ENCODE measurements around the gene NFKBIL1.

Gene NFKBIL1

DNA sequence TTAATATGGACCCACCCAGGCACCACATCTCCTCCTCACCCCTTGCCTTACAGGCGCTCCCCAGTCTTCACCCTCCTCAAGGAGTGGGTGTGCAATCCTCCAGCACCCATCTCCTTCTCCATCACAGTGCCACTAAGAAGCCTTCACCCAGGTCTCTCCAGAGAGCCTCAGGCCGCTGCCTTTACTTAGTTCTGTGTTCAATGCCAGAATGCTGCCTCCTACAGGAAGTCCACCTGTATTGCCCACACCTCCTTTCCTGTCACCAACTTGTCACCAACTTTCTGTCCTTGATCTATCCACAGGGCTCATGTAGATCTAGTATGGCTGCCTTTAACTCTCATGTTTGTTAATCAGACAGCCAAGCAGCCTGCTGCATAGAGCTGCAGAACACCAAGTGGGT is 38.1 kb downstream of the NFKBIL1 start:
- no peaks in the 10 kb centered on the region for H3K79me2 ChIP-seq (ENCODE audit: control insufficient read depth, insufficient read depth, low read length)
- H2BK15ac ChIP-seq (replicated peaks; ENCODE audit: low read depth) = no peak overlapping the region
- H3K36me3 ChIP-seq (ENCODE audit: control insufficient read depth, insufficient read depth, low read length) = no peaks in the 10 kb centered on the region
- no peak overlapping the region for H2AK5ac ChIP-seq (ENCODE audit: low read length)
- no peak overlapping the region for H3K27ac ChIP-seq (ENCODE audit: low read depth, low read length)
- no peak overlapping the region for H3K56ac ChIP-seq (ENCODE audit: low read length)
- no peak overlapping the region for H3K9ac ChIP-seq (ENCODE audit: low read length)
- WGBS (ENCODE audit: extremely low coverage, insufficient coverage, low lambda C conversion rate) = no CpG with 5 or more reads among the region's 2 CpGs
- no peak overlapping the region for H2BK5ac ChIP-seq (ENCODE audit: low read length)
- H3K4ac ChIP-seq (ENCODE audit: low read depth, low read length) = no peak overlapping the region
- no peak overlapping the region for H3K23ac ChIP-seq (ENCODE audit: low read length)
- peak; percentile 70 for DNase-seq
- H4K5ac ChIP-seq (ENCODE audit: low read length) = no peak overlapping the region
- H3K18ac ChIP-seq (ENCODE audit: low read length) = no peak overlapping the region
- H4K8ac ChIP-seq (ENCODE audit: low read depth, low read length) = no peak overlapping the region
- no peak overlapping the region for H2BK120ac ChIP-seq (ENCODE audit: low read depth, low read length)
- H3K4me1 ChIP-seq (ENCODE audit: control insufficient read depth, low read depth, low read length) = peaks cover 3% of the 10 kb centered on the region
- no peak overlapping the region for H3K4me3 ChIP-seq (ENCODE audit: low read length)
- no peaks in the 10 kb centered on the region for H3K79me1 ChIP-seq (ENCODE audit: low read length)
- no peak overlapping the region for H3K4me2 ChIP-seq (ENCODE audit: low read length)
- H3K27me3 ChIP-seq (ENCODE audit: insufficient read depth, low read length, poor library complexity) = no peaks in the 10 kb centered on the region

DNA sequence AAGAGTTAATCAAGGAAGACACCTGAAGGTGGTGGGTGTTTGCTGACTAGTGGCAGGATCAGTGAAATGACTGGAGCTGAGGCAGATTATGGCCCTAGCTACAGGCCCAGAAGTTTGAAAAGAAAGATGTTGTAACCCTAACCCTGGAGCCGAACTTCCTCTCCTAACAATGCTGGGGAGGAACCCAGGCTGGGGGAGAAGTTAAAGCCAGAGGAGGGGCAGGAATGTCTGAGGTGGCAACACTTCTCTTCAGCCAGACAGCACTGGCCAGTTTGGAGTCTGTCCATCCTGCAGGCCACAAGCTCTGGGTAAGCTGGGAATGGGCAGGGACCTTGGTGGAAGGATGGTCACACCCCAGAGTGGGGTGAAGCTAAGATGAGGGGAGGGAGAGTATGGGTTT is 38.6 kb downstream of the NFKBIL1 start, which contains the start of gene LST1:
TSS of gene LST1 (plus strand) at position 270 of the 400 bp plus-strand sequence. CDS start 1,023 bp downstream, outside the sequence.
- Histone ChIP-seq H3K56ac (ENCODE audit: low read length) (no peak within 1 kb of the TSS), H2BK5ac (ENCODE audit: low read length) (no peak within 1 kb of the TSS), H2BK15ac (replicated peaks; ENCODE audit: low read depth) (no peak within 1 kb of the TSS), H3K9ac (ENCODE audit: low read length) (no peak within 1 kb of the TSS), H3K23ac (ENCODE audit: low read length) (no peak within 1 kb of the TSS), H3K18ac (ENCODE audit: low read length) (no peak within 1 kb of the TSS), H3K79me1 (ENCODE audit: low read length) (no peaks in the 10 kb centered on the region), H3K4me2 (ENCODE audit: low read length) (no peak within 1 kb of the TSS), H3K4me1 (ENCODE audit: control insufficient read depth, low read depth, low read length) (peaks cover 3% of the 10 kb centered on the region), H4K5ac (ENCODE audit: low read length) (no peak within 1 kb of the TSS), H3K27me3 (ENCODE audit: insufficient read depth, low read length, poor library complexity) (no peaks in the 10 kb centered on the region), H2BK120ac (ENCODE audit: low read depth, low read length) (no peak within 1 kb of the TSS), H3K27ac (ENCODE audit: low read depth, low read length) (no peak within 1 kb of the TSS), H4K8ac (ENCODE audit: low read depth, low read length) (no peak within 1 kb of the TSS), H3K36me3 (ENCODE audit: control insufficient read depth, insufficient read depth, low read length) (no peaks in the 10 kb centered on the region), H2AK5ac (ENCODE audit: low read length) (no peak within 1 kb of the TSS), H3K4me3 (ENCODE audit: low read length) (no peak within 1 kb of the TSS), H3K79me2 (ENCODE audit: control insufficient read depth, insufficient read depth, low read length) (no peaks in the 10 kb centered on the region), H3K4ac (ENCODE audit: low read depth, low read length) (no peak within 1 kb of the TSS)
- WGBS (ENCODE audit: extremely low coverage, insufficient coverage, low lambda C conversion rate) = no CpG with 5 or more reads among the region's 1 CpG
- DNase-seq = no peak

DNA sequence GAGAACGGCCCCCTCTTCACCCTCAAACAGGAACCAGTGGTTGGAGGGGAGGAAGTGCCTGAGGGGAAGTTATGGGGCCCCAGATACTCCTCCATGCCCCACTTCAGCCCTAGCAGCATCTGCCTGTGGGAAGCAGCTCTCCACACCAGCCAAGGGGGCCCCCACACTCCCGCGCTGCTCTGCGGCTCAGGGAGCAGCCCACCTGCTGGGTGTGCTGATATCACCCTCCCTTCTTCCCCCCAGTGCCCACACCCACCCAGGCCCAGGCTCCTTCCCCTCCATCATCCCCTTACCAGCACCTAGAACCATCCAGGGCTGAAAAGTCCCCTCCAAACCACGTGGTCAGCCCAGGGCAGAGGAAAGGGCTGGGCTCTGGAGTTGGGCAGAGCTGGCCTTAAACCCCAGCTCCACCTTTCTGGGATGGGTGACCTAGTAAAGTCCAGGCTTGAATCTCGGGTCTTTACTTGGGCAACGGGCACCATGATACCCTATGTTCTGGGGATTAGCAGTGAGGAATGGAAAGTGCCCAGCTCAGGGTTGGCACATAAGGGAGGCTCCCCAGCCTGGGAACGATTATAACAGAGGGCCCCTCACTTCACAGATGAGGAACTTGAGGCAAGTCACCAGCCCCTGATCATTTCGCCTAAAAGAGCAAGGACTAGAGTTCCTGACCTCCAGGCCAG is 39.3 kb downstream of the NFKBIL1 start:
- Histone ChIP-seq H4K5ac (ENCODE audit: low read length) (no peak overlapping the region), H3K4ac (ENCODE audit: low read depth, low read length) (no peak overlapping the region), H3K79me2 (ENCODE audit: control insufficient read depth, insufficient read depth, low read length) (no peaks in the 10 kb centered on the region), H3K9ac (ENCODE audit: low read length) (no peak overlapping the region), H3K4me3 (ENCODE audit: low read length) (no peak overlapping the region), H3K4me2 (ENCODE audit: low read length) (no peak overlapping the region), H2BK120ac (ENCODE audit: low read depth, low read length) (no peak overlapping the region), H3K18ac (ENCODE audit: low read length) (no peak overlapping the region), H3K23ac (ENCODE audit: low read length) (no peak overlapping the region), H2BK15ac (replicated peaks; ENCODE audit: low read depth) (no peak overlapping the region), H2BK5ac (ENCODE audit: low read length) (no peak overlapping the region), H3K4me1 (ENCODE audit: control insufficient read depth, low read depth, low read length) (peaks cover 2% of the 10 kb centered on the region), H3K79me1 (ENCODE audit: low read length) (no peaks in the 10 kb centered on the region), H3K36me3 (ENCODE audit: control insufficient read depth, insufficient read depth, low read length) (no peaks in the 10 kb centered on the region), H3K27me3 (ENCODE audit: insufficient read depth, low read length, poor library complexity) (no peaks in the 10 kb centered on the region), H3K56ac (ENCODE audit: low read length) (no peak overlapping the region), H3K27ac (ENCODE audit: low read depth, low read length) (no peak overlapping the region), H4K8ac (ENCODE audit: low read depth, low read length) (no peak overlapping the region), H2AK5ac (ENCODE audit: low read length) (no peak overlapping the region)
- no peak for DNase-seq
- no CpG with 5 or more reads among the region's 9 CpGs for WGBS (ENCODE audit: extremely low coverage, insufficient coverage, low lambda C conversion rate)

GRCh38 chr6:31587791-31588777 is 40.7 kb downstream of the NFKBIL1 start:
- H2AK5ac ChIP-seq (ENCODE audit: low read length) = no peak overlapping the region
- H3K56ac ChIP-seq (ENCODE audit: low read length) = no peak overlapping the region
- no peak overlapping the region for H3K4ac ChIP-seq (ENCODE audit: low read depth, low read length)
- H4K5ac ChIP-seq (ENCODE audit: low read length) = no peak overlapping the region
- H3K18ac ChIP-seq (ENCODE audit: low read length) = no peak overlapping the region
- H3K36me3 ChIP-seq (ENCODE audit: control insufficient read depth, insufficient read depth, low read length) = no peaks in the 10 kb centered on the region
- no peaks in the 10 kb centered on the region for H3K4me1 ChIP-seq (ENCODE audit: control insufficient read depth, low read depth, low read length)
- H3K9ac ChIP-seq (ENCODE audit: low read length) = no peak overlapping the region
- no peaks in the 10 kb centered on the region for H3K27me3 ChIP-seq (ENCODE audit: insufficient read depth, low read length, poor library complexity)
- no peaks in the 10 kb centered on the region for H3K79me1 ChIP-seq (ENCODE audit: low read length)
- no peak overlapping the region for H4K8ac ChIP-seq (ENCODE audit: low read depth, low read length)
- DNase-seq = no peak
- H3K27ac ChIP-seq (ENCODE audit: low read depth, low read length) = no peak overlapping the region
- no CpG with 5 or more reads among the region's 12 CpGs for WGBS (ENCODE audit: extremely low coverage, insufficient coverage, low lambda C conversion rate)
- H3K4me2 ChIP-seq (ENCODE audit: low read length) = no peak overlapping the region
- no peak overlapping the region for H3K4me3 ChIP-seq (ENCODE audit: low read length)
- H2BK120ac ChIP-seq (ENCODE audit: low read depth, low read length) = no peak overlapping the region
- H3K23ac ChIP-seq (ENCODE audit: low read length) = peak overlapping the region; percentile 80
- no peak overlapping the region for H2BK15ac ChIP-seq (replicated peaks; ENCODE audit: low read depth)
- H2BK5ac ChIP-seq (ENCODE audit: low read length) = no peak overlapping the region
- no peaks in the 10 kb centered on the region for H3K79me2 ChIP-seq (ENCODE audit: control insufficient read depth, insufficient read depth, low read length)

GRCh38 chr6:31588871-31589650 is 41.7 kb downstream of the NFKBIL1 start:
- DNase-seq = no peak
- Histone ChIP-seq H3K18ac (ENCODE audit: low read length) (no peak overlapping the region), H2BK15ac (replicated peaks; ENCODE audit: low read depth) (no peak overlapping the region), H4K5ac (ENCODE audit: low read length) (no peak overlapping the region), H4K8ac (ENCODE audit: low read depth, low read length) (no peak overlapping the region), H2BK120ac (ENCODE audit: low read depth, low read length) (no peak overlapping the region), H3K9ac (ENCODE audit: low read length) (no peak overlapping the region), H3K4ac (ENCODE audit: low read depth, low read length) (no peak overlapping the region), H3K36me3 (ENCODE audit: control insufficient read depth, insufficient read depth, low read length) (no peaks in the 10 kb centered on the region), H2AK5ac (ENCODE audit: low read length) (no peak overlapping the region), H3K56ac (ENCODE audit: low read length) (no peak overlapping the region), H3K4me3 (ENCODE audit: low read length) (no peak overlapping the region), H3K79me2 (ENCODE audit: control insufficient read depth, insufficient read depth, low read length) (no peaks in the 10 kb centered on the region), H3K79me1 (ENCODE audit: low read length) (no peaks in the 10 kb centered on the region), H3K4me2 (ENCODE audit: low read length) (no peak overlapping the region), H3K23ac (ENCODE audit: low read length) (no peak overlapping the region), H3K27me3 (ENCODE audit: insufficient read depth, low read length, poor library complexity) (no peaks in the 10 kb centered on the region), H2BK5ac (ENCODE audit: low read length) (no peak overlapping the region), H3K4me1 (ENCODE audit: control insufficient read depth, low read depth, low read length) (no peaks in the 10 kb centered on the region), H3K27ac (ENCODE audit: low read depth, low read length) (no peak overlapping the region)
- WGBS (ENCODE audit: extremely low coverage, insufficient coverage, low lambda C conversion rate) = no CpG with 5 or more reads among the region's 9 CpGs
